Measurements from ENCODE around the gene ZNF346.

DNA sequence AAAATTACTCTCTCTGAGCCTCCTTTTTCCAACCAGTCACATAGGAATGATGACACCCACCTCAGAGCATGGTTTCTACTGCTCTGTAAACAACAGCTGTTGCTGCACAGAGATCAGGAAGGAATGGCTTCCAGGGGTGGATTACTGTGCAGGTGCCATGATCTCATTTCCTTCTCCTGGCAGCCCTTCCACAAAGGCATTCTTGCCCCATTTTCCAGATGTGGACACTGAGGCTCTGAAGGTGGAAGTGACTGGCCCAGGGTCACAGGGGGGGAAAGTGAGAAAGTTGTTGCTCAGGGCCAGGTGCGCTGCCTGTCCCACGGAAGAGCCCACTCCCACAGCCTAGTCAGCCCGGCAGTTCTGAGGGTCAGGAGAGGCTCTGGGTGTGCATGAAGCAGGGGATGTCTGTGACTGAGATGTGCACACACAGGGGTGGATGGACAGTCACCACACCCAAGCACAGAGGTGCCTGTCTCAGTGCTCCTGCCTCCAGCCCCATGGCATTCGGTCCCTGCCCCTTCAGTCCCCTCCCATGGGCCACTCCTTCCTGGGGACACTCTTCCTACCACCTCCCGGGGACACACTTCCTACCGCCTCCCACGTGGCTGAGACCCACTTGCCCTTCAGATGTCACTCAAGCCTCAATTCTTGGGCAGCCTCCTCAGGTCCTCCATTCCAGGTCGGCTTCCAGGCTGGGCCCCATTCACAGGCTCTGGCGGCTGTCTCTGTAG is 81.2 kb downstream of the ZNF346 start:
- TF ChIP-seq POLR2AphosphoS5 (IDR thresholded peaks at IDR 0.05) (no peak), POLR2A (IDR thresholded peaks at IDR 0.05) (no peak)
- TF ChIP-seq, protein P1, sequence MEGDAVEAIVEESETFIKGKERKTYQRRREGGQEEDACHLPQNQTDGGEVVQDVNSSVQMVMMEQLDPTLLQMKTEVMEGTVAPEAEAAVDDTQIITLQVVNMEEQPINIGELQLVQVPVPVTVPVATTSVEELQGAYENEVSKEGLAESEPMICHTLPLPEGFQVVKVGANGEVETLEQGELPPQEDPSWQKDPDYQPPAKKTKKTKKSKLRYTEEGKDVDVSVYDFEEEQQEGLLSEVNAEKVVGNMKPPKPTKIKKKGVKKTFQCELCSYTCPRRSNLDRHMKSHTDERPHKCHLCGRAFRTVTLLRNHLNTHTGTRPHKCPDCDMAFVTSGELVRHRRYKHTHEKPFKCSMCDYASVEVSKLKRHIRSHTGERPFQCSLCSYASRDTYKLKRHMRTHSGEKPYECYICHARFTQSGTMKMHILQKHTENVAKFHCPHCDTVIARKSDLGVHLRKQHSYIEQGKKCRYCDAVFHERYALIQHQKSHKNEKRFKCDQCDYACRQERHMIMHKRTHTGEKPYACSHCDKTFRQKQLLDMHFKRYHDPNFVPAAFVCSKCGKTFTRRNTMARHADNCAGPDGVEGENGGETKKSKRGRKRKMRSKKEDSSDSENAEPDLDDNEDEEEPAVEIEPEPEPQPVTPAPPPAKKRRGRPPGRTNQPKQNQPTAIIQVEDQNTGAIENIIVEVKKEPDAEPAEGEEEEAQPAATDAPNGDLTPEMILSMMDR (IDR thresholded peaks at IDR 0.05 in 8 of 11, conservative IDR thresholded peaks at IDR 0.05 in 3 of 11): no peak

All from spleen (tissue), 7 donors.